Stimulated activated CD8-positive, alpha-beta memory T cell treated with anti-CD3 and anti-CD28 coated beads, Interleukin-4, amount 100 ng/mL, for 4 hours (primary cell): ENCODE data around the gene TLCD4.

ENCODE experiments used
- DNase-seq, 2 donors: peaks; one replicate each; pipeline ENCODE4 v3.0.0-alpha.2; 2020; ENCODE audit warnings: low read depth in 2 of 2, low spot score in 1 of 2

Gene TLCD4

GRCh38 chr1:95094923-95095322 is 22.2 kb upstream of the TLCD4 start:
- no peak for DNase-seq

DNA sequence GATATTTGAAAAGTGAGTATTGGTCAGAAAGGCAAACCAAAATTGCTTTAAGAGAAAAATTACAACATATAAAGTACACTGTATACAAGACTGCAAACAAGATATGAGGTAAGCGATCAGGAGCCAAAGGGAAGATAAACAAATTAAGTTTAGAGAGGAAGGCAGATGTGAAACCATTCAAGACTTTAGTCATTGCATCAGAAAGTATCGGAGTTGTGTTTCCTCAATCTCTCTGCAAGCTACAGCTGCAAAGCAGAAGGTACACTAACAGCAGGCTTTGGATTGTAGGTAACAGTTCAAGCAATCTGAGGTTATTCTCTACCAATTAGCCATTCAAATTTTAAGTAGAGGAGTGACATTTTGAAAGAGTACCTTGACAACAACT is 21.3 kb upstream of the TLCD4 start:
- DNase-seq, result no peak

GRCh38 chr1:95096218-95096841 is 20.8 kb upstream of the TLCD4 start:
- DNase-seq, result no peak

DNA sequence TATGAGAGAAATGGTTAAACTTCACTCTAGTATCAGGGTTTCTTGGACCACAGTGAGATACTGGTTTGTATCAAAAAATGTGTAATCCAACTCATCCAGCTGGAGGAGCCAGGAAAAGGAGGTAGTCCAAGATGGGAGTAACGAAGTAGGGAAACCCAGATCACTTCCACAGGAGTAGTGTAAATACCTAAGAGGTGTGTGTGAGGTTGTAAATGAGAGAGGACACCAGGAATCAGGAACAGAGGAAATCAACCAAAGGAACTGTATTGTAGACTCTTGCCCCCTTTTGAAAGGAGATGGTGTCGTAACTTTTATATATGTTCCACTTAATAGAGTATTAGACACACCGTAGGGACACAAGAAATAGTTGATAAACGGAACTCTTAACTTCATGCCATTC is 19.7 kb upstream of the TLCD4 start:
- no peak for DNase-seq

GRCh38 chr1:95098196-95098595 is 19.0 kb upstream of the TLCD4 start:
- DNase-seq, result no peak

- DNase-seq, result no peak
These were observed 8.4 kb upstream of the TLCD4 start for GRCh38 chr1:95108792-95109191.

DNA sequence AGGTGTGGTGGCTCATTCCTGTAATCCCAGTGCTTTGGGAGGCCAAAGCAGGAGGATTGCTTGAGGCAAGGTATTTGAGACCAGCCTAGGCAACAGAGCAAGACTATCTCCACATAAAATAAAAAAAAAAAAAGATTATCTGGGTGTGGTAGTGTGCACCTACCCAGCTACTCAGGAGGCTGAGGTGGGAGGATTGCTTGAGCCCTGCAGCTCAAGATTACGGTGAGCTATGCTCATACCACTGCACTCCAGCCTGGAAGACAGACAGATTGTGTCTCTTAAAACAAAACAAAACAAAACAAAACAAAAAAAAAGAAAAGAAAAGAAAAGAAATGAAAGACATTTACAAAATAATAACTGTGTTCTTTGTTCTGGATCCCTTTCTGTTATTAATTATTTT is 6.1 kb upstream of the TLCD4 start:
- DNase-seq, result no peak

DNA sequence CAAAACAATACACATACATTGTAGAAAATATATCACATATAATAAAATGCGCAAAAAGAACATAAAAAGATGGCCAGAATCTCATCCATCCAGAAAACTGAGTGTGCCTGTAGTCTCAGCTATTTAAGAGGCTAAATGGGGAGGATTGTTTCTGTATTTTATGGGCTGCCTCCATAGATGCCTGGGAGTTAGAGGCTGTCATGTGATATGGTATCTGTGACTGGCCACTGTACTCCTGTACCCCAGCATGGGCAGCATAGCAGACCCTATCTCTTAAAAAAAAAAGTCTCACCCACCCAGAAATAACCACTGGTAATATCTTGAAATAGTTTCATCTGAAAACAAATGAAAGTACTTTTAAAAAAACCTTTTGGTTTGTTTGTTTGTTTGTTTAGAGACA is 3.5 kb upstream of the TLCD4 start:
- DNase-seq, result no peak

- DNase-seq, result no peak
These were observed 1.4 kb upstream of the TLCD4 start for GRCh38 chr1:95115708-95116137.

DNA sequence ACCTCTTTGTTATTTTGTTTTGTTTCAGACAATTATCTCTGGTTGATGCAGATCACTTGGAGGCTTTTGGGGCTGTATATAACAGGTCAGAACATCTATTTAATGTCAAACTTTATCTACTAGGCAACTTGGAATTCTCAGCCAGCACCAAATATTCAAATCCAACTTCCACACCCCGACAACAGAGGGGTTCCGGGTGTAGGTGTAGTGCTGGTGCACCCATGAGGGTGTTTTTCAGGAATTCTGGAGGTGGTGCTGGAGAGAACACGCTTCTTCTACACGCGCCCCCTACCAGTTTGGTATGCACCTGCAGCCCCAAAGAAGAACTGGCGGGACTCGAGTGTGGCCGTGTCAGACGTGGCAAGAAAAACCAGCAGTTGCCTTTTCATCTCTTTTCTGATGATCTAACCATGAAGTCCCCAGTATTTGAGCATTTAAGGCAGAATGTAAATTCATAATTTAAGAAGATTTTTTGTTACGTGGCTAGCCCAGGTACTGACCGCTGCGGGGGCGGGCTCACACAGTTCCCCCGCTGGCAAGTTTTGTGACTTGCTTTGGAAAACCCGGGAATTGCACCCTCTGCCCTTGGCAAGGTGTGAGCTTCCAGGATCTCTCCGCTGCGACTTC is 462 bp upstream of the TLCD4 start:
- DNase-seq, result peak in 1 of 2 donors; percentile 7

- no peak for DNase-seq
These were observed 928 bp downstream of the TLCD4 start for GRCh38 chr1:95118067-95118499.

GRCh38 chr1:95118710-95119109 is 1.6 kb downstream of the TLCD4 start:
- DNase-seq, result no peak

- DNase-seq, result no peak
These were observed 2.1 kb downstream of the TLCD4 start for GRCh38 chr1:95119273-95119672.

- no peak for DNase-seq
These were observed 5.1 kb downstream of the TLCD4 start for GRCh38 chr1:95122151-95122697.

DNA sequence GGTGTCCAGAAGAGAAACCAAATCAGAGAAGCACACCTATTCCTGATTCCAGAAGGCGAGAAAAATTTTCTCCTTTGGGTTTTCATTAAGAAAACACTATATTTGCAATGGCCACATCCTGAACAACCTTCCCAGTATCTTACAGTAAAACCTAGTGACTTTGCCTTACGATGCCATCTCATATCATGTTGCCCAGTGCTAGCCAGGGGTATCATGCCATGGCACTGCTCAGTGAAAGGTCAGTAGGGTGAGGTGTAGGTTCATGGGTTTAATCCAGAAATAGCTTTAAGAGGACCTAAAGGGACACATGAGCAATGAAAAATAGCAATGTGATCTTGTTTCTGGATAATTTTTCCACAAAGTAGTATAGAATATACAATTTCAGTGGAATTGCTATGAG is 7.2 kb downstream of the TLCD4 start:
- no peak for DNase-seq

DNA sequence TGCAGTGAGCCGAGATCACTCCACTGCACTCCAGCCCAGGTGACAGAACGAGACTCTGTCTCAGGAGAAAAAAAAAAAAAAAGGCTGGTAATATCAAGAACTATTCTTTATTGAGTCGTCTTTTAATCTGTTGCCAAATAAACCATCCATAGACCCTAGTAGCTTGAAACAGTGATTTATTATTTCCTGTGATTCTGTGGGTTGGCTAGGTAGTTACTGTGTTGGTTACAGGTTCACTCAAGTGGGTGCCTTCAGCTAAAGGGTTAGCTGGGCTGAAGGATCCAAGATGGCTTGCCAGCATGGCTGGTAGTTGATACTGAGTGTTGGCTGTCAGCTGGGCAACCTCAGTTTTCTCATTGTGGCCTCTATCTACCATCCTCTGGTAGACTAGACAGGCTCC is 9.2 kb downstream of the TLCD4 start:
- no peak for DNase-seq

DNA sequence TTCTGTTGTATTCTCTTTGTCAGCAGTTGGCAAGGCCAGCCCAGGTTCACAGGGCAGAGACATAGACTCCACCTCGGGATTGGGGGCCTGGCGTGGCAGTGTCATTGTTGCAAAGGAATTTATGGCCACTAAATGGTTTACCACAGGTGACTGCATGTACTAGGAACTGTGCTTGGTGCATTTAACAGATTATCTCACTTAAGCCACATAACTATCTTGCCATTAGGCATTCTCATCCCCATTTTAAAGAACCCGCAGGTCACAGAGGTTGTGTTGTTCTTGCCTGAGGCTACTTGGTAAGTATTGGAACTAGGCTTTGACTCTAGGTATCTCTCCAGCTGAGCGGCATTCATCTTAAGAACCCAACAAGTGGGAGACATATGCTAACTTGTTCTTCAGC is 9.7 kb downstream of the TLCD4 start:
- DNase-seq, result no peak

DNA sequence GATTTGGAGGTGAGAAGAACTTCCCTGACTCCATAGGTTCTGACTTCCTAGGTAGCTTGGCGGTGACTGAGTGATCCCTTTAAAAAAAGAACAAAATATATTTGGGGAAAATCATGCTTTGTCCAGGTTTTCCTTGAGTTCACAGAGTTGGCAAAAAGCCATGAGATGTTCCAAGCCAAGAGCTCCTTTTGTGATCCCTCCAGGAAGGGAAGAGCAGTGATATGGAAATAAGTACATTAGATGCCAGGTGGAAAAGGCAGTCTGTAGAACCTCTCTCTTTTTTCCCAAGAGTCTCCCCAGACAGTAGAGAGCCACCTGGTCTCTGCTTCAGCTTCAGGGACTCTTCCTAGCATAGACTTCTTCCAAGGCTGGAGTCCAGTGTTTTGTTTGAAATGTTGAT is 10.2 kb downstream of the TLCD4 start:
- no peak for DNase-seq

DNA sequence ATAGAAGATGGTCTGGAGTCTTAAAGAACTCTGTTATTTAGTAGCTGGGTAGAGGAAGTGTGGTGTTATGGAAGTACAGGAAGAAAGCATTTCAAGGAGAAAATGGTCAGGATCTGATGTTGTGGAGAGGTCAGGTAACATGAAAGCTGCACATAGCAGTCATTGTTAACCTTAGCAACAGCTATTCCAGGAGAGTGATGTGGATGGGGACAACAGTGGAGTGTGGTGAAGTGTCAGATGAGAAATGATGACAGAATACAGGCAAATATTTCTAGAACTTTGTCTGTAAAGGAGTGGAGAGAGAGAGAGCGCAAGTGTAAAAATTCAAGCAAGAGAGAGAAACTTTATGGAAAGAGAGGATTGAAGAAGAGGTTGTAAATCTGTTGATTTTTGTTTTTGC is 15.6 kb downstream of the TLCD4 start:
- no peak for DNase-seq

DNA sequence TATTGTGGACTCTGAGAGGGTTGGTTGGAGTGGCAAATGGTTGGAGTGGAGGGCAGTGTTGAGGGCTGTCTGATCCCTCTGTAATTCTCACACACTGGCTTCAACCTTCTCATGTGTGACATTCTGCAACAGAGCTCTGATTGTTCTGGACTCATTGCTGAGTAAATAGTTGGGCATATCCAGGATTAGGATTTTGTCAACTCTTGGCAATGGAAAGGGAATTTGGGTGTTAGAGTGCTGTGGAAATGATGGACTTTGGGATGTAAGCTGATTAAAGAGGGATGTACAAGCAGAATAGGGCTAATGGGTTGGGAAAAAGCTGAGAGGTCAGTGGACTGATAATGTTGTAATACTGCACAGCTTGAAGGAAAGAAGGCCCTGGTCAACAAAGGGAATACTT is 16.5 kb downstream of the TLCD4 start:
- DNase-seq, result no peak

GRCh38 chr1:95138223-95138622 is 21.1 kb downstream of the TLCD4 start:
- no peak for DNase-seq

DNA sequence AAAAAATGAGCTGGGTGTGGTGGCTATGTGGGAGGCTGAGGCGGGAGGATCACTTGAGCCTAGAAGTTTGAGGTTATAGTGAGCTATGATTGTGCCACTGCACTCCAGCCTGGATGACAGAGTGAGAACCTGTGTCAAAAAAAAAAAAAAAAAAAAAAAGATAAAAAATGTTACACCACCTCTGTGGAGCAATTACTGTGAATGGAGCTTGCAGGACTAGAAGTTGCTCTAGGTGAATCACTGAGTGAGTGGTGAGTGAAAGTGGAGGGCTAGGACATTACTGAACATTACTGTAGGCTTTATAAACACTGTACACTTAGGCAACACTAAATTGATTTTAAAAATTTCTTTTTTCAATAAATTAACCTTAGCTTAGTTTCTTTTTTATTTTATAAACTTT is 21.9 kb downstream of the TLCD4 start:
- no peak for DNase-seq

DNA sequence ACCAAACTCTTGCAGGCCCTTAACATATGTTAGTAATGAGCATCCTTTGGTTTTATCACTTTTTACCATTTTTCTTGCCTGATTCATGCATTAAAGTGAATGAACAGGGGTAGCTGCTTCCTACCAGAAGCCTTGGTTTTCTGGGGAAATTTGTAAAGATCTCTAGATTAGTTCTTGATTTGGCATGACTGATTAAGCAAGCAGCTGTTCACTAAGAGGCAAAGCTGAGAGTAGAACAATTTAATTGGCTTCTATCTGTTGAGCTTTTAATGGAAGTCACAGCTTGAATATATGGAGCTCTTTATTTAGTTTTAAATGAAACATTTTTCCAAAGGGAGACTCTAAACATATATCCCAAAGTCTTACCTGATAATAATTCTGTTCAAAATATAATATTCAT is 23.6 kb downstream of the TLCD4 start:
- DNase-seq, result no peak
